Measurements from ENCODE around the gene ACAD9.

GRCh38 chr3:128949158-128949557 is 69.7 kb downstream of the ACAD9 start:
- no peak for TF ChIP-seq EZH2phosphoT487 (IDR thresholded peaks at IDR 0.05; ENCODE audit: insufficient read depth, low read depth)
- no peak for TF ChIP-seq EZH2 (IDR thresholded peaks at IDR 0.05; ENCODE audit: insufficient read depth, poor library complexity, severe bottlenecking)
